ACC112 (cell line): Measurements from ENCODE around the gene SDR9C7.
"Not testable (repeated sequence)": the region's sequence is repeated elsewhere in the genome, so short reads cannot be mapped to it uniquely, and the experiment has no call there.

ENCODE experiments used
- H2AFZ ChIP-seq: fragments of 200-600 bp; sonication (generic); one replicate; pipeline ENCODE4 v1.6.0; 2017; ENCODE audit warnings: antibody characterized with exemption, low read length; ENCODE audit not compliant: unreplicated experiment
- H3K27ac ChIP-seq: fragments of 200-600 bp; sonication (generic); 2 replicates; pipeline ENCODE4 v1.5.1; 2014; ENCODE audit warnings: low read depth, mild to moderate bottlenecking, antibody characterized with exemption, low read length, moderate library complexity
- H3K27me3 ChIP-seq: fragments of 200-600 bp; sonication (generic); 2 replicates; pipeline ENCODE4 v1.6.1; 2014; ENCODE audit warnings: mild to moderate bottlenecking, antibody characterized with exemption, low read length, moderate library complexity, mixed read lengths; ENCODE audit not compliant: insufficient read depth
- H3K36me3 ChIP-seq: fragments of 200-600 bp; sonication (generic); 2 replicates; pipeline ENCODE4 v1.6.1; 2016; ENCODE audit warnings: mild to moderate bottlenecking, antibody characterized with exemption, low read length, moderate library complexity, mixed read lengths; ENCODE audit not compliant: insufficient read depth
- H3K4me1 ChIP-seq: fragments of 200-600 bp; sonication (generic); one replicate; pipeline ENCODE4 v1.6.1; 2016; ENCODE audit warnings: low read length, mixed read lengths; ENCODE audit not compliant: insufficient read depth, unreplicated experiment, control insufficient read depth
- H3K4me3 ChIP-seq: fragments of 200-600 bp; sonication (generic); 2 replicates; pipeline ENCODE4 v1.5.1; 2014; ENCODE audit warnings: mild to moderate bottlenecking, low read depth, low read length
- H3K79me2 ChIP-seq: fragments of 200-600 bp; sonication (generic); one replicate; pipeline ENCODE4 v1.6.0; 2016; ENCODE audit warnings: low read length; ENCODE audit not compliant: control insufficient read depth, unreplicated experiment, insufficient read depth

The SDR9C7 gene

DNA sequence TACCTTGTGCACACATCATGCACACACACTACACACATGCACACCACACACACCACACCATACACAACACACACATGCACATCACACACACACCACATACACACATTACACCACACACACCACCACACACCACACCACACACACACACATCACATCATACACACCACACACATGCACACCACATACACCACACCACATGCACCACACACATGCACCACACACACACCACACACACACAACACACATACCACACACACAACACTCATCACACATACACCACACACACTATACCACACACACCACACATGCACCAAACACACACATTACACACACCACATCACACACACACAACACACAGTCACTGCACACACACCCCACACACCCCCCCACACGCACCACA, 38.1 kb downstream of the SDR9C7 start:
- no peaks in the 10 kb centered on the region for H3K4me1 ChIP-seq
- peaks cover 4% of the 10 kb centered on the region; the same call in 1 of the 2 replicates for H3K27me3 ChIP-seq
- H2AFZ ChIP-seq: no peak overlapping the region
- no peak overlapping the region for H3K27ac ChIP-seq
- no peaks in the 10 kb centered on the region for H3K79me2 ChIP-seq
- no peaks in the 10 kb centered on the region for H3K36me3 ChIP-seq
- H3K4me3 ChIP-seq: no peak overlapping the region

DNA sequence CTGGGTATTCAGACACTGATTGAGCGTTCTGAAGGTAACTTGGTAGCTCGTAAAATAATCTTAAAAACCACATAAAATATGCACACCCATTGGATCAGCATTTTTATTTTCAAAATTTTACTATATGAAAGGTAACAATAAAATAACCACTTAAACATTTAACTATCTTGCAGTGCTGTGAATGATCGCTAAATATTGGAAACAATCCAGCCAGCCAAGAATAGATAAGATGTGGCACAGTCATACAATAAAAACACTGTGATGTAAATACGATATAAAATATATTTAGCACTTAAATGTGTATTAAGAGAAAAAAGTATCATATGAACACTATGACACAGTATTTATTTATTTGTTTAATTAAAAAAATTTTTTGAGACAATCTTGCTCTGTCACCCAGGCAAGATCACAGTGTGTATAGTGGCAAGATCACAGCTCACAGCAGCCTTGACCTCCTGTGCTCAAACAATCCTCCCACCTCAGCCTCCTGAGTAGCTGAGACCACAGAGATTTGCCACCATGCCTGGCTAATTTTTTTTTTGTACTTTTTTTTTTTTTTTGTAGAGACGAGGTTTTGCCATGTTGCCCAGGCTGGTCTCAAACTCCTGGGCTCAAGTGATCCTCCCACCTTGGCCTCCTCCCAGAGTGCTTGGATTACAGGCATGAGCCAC, 39.4 kb downstream of the SDR9C7 start:
- Histone ChIP-seq H3K4me1 (no peaks in the 10 kb centered on the region), H3K27ac (no peak overlapping the region), H3K79me2 (no peaks in the 10 kb centered on the region), H3K4me3 (no peak overlapping the region), H2AFZ (no peak overlapping the region), H3K36me3 (no peaks in the 10 kb centered on the region), H3K27me3 (peaks cover 4% of the 10 kb centered on the region; the same call in 1 of the 2 replicates)

DNA sequence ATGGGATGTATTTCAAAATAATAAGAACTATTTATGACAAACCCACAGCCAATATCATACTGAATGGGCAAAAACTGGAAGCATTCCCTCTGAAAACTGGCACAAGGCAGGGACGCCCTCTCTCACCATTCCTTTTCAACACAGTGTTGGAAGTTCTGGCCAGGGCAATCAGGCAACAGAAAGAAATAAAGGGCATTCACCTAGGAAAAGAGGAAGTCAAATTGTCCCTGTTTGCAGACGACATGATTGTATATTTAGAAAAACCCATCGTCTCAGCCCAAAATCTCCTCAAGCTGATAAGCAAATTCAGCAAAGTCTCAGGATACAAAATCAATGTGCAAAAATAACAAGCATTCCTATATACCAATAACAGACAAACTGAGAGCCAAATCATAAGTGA, 42.3 kb downstream of the SDR9C7 start:
- not testable (repeated sequence) for H3K79me2 ChIP-seq

DNA sequence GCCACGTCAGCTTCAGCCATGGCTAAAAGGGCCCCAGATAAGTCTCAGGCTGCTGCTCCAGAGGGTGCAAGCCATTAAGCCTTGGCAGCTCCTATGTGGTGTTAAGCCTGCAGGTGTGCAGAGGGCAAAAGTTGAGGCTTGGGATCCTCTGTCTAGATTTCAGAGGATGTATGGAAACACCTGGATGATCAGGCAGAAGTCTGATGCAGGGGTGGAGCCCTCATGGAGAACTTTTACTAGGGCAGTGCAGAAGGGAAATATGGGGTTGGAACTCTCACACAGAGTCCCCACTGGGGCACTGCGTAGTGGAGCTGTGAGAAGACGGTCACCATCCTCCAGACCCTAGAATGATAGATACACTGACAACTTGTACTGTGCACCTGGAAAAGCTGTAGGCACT, 47.9 kb downstream of the SDR9C7 start:
- H3K27me3 ChIP-seq: peaks cover 5% of the 10 kb centered on the region; the same call in 1 of the 2 replicates
- H3K36me3 ChIP-seq: no peaks in the 10 kb centered on the region
- no peak overlapping the region for H3K4me3 ChIP-seq

More for the DNA sequence above, 42.3 kb downstream of the SDR9C7 start:
- H3K36me3 ChIP-seq, H2AFZ ChIP-seq, H3K4me3 ChIP-seq, H3K27me3 ChIP-seq, H3K4me1 ChIP-seq, H3K27ac ChIP-seq: not testable (repeated sequence)

DNA sequence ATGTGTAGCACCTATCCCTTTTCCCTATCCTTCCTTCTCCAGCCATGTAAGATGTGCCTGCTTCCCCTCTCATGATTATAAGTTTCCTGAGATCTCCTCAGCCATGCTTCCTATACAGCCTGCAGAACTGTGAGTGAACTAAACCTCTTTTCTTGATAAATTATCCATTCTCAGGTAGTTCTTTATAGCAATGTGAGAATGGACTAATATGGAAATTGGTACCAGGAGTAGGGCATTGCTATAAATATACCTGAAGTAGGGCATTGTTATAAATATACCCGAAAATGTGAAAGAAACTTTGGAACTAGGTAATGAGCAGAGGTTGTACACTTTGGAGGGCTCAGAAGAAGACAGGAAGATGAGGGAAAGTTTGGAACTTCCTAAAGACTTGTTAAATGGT, 48.9 kb downstream of the SDR9C7 start:
- peaks cover 4% of the 10 kb centered on the region for H3K4me1 ChIP-seq
- no peaks in the 10 kb centered on the region for H3K79me2 ChIP-seq
- no peak overlapping the region for H3K27ac ChIP-seq
- H3K4me3 ChIP-seq: no peak overlapping the region
- H3K36me3 ChIP-seq: no peaks in the 10 kb centered on the region
- peaks cover 5% of the 10 kb centered on the region; the same call in 1 of the 2 replicates for H3K27me3 ChIP-seq
- no peak overlapping the region for H2AFZ ChIP-seq

More for the DNA sequence above, 47.9 kb downstream of the SDR9C7 start:
- no peaks in the 10 kb centered on the region for H3K79me2 ChIP-seq
- H3K4me1 ChIP-seq: peaks cover 4% of the 10 kb centered on the region
- H2AFZ ChIP-seq: no peak overlapping the region
- no peak overlapping the region for H3K27ac ChIP-seq

DNA sequence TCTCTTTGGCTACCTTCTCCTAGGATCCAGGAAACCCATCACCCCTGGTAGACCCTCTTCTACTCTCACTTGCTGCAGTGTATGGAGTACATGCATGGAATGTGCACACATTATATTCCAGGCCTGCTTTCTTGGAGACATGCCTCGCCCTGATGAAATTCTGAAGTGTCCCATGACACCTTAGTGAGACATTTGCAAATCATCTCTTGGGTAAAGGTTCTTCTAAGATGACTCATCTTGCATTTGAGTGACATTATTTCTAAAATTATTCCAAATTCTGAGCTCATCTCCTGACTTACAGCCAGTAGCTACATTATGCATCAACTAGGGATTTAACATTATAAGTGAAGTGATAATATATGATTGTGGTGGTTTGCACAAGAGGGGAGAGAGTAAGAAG, 49.8 kb downstream of the SDR9C7 start:
- H3K4me3 ChIP-seq: no peak overlapping the region
- H3K27ac ChIP-seq: no peak overlapping the region
- H3K36me3 ChIP-seq: no peaks in the 10 kb centered on the region
- H3K4me1 ChIP-seq: peaks cover 4% of the 10 kb centered on the region
- peaks cover 5% of the 10 kb centered on the region; the same call in 1 of the 2 replicates for H3K27me3 ChIP-seq
- no peaks in the 10 kb centered on the region for H3K79me2 ChIP-seq
- no peak overlapping the region for H2AFZ ChIP-seq

DNA sequence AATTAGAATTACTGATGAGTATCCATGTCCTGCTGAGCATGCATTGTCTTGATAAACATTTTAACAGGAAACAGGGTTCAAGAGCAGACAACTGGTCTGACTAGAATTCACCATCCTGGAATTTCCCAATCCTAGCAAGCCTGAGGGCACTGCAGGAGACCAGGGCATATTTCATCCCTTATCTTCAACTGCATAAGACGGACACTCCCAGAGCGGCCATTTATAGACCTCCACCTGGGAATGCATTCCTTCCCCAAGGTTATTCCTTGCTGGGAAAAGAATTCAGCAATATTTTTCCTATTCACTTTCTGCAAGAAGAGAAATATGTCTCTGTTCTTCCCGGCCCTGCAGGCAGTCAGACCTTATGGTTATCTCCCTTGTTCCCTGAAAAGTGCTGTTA, 51.8 kb downstream of the SDR9C7 start:
- H3K4me1 ChIP-seq, H3K36me3 ChIP-seq, H3K27ac ChIP-seq, H2AFZ ChIP-seq, H3K27me3 ChIP-seq, H3K4me3 ChIP-seq, H3K79me2 ChIP-seq: not testable (repeated sequence)

DNA sequence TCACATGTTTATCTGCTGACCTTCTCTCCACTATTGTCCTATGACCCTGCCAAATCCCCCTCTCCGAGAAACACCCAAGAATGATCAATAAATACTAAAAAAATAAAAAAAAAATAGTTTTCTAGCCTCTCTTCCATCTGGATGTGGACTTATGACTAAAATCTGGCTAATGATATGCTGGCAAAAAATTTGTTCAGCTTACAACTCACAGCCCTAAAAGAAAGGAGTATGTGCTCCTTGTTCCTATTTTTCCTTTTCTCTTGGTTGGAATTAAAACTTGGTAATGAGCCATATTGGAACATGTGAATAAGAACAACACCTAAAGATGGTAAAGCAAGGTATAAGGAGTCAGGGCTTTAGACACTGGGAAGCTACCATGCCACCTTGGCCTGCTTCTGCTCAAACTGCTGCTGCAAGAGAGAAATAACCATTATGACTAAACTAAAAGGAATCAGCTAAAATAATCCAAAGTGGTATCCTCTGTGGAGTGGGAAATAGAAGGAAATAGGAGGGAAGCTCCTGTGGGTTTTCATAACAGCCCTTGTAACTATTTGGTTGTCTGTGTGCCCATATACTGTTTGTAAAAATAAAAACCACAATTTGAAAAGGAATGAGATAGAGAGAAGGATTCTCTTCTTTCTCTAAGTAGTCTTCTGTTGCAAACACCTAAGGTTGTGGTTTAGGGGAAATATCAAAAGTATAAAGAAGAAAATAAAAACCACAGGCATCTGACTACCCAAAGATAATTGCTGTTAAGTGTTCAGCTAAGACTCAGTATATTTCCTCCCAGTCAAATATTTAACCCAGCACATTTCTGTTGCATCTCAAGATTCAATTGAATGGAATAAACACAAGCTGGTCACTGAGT, 53.8 kb downstream of the SDR9C7 start:
- Histone ChIP-seq H3K36me3 (no peaks in the 10 kb centered on the region), H3K4me3 (no peak overlapping the region), H3K27me3 (peaks cover 24% of the 10 kb centered on the region), H2AFZ (no peak overlapping the region), H3K4me1 (peaks cover 4% of the 10 kb centered on the region), H3K79me2 (no peaks in the 10 kb centered on the region), H3K27ac (no peak overlapping the region)

DNA sequence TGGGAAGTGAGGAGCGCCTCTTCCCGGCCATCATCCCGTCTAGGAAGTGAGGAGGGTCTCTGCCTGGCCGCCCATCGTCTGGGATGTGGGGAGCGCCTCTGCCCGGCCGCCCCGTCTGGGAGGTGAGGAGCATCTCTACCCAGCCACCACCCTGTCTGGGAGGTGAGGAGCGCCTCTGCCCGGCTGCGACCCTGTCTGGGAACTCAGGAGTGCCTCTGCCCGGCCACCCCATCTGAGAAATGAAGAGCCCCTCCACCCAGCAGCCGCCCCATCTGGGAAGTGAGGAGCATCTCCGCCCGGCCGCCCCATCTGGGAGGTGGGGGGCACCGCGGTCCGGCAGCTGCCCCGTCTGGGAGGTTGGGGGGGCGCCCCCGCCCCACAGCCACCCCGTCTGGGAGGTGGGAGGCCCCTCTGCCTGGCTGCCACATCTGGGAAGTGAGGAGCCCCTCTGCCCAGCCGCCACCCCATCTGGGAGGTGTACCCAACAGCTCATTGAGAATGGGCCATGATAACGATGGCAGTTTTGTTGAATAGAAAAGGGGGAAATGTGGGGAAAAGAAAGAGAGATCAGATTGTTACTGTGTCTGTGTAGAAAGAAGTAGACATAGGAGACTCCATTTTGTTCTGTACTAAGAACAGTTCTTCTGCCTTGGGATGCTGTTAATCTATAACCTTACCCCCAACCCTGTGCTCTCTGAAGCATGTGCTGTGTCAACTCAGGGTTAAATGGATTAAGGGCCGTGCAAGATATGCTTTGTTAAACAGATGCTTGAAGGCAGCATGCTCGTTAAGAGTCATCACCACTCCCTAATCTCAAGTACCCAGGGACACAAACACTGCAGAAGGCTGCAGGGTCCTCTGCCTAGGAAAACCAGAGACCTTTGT, 54.7 kb downstream of the SDR9C7 start:
- H3K27ac ChIP-seq, H2AFZ ChIP-seq, H3K4me3 ChIP-seq: not testable (repeated sequence)

DNA sequence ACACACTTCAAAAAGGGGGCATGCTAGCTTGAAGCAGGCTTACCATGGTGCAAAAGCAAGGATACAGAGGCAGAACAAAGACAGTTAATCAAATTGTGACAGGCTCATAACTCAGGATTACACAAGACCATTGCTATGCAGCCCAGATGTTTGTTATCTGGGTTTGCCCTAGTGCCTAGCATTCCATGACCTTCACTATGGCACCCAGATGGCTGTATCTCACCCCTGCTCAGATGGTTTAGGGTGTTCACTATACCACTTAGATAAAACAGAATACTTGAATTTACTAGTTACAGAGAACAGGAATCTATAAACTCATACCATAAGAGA, 56.2 kb downstream of the SDR9C7 start:
- H3K27ac ChIP-seq: no peak overlapping the region
- no peak overlapping the region for H2AFZ ChIP-seq
- no peaks in the 10 kb centered on the region for H3K36me3 ChIP-seq
- H3K27me3 ChIP-seq: peaks cover 47% of the 10 kb centered on the region
- H3K4me3 ChIP-seq: no peak overlapping the region
- no peaks in the 10 kb centered on the region for H3K4me1 ChIP-seq
- no peaks in the 10 kb centered on the region for H3K79me2 ChIP-seq

More for the DNA sequence above, 54.7 kb downstream of the SDR9C7 start:
- H3K79me2 ChIP-seq, H3K4me1 ChIP-seq, H3K36me3 ChIP-seq: not testable (repeated sequence)
- peaks cover 32% of the 10 kb centered on the region for H3K27me3 ChIP-seq
